HG02943 (cell line): Measurements from ENCODE around the gene GNG12.

Experiments used
- ATAC-seq: cut with Tn5 transposase; IDR thresholded peaks from one replicate; pipeline ENCODE4 v1.9.1; 2021; ENCODE audit warnings: mild to moderate bottlenecking, low read depth, moderate library complexity; ENCODE audit not compliant: unreplicated experiment

Gene GNG12

DNA sequence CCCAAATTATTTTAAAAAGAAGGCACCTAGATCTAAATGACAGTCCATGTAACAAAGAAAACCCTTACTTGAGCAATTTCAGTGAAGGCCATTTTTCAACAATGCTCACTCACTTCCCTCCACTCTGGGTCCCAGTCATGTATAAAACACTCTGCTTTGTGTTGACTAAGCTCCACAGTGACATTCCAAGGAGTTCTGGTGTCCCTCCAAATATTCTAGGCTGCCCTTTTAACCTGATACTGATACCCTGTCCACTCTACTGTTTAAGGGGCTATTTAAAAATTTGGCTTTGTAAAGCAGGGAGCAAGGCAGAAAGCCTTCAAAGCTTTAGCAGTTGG, 73.6 kb downstream of the GNG12 start:
- peak; percentile 25 for ATAC-seq

- ATAC-seq = no peak
Observed at GRCh38 chr1:67759066-67759465, 74.2 kb downstream of the GNG12 start.

DNA sequence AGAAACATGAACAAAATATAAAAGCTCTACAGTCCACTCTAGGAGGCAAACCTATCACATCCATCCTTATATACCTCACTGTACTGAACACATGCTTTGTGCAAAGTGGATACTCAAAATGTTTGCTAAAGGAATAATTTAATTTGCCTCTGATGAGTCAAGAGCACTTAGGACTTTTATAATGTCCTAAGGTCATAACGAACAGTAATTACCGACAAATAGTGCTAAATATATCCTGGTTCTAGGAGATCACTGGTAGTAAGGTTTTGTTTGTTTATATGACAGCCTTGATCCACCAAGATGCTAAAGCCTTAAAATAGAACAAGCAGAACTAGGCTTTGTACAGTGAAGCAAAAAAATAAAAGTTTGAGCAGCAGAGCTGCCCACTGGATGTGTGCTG, 77.6 kb downstream of the GNG12 start:
- no peak for ATAC-seq

GRCh38 chr1:67755160-67755559, 78.1 kb downstream of the GNG12 start:
- no peak for ATAC-seq

DNA sequence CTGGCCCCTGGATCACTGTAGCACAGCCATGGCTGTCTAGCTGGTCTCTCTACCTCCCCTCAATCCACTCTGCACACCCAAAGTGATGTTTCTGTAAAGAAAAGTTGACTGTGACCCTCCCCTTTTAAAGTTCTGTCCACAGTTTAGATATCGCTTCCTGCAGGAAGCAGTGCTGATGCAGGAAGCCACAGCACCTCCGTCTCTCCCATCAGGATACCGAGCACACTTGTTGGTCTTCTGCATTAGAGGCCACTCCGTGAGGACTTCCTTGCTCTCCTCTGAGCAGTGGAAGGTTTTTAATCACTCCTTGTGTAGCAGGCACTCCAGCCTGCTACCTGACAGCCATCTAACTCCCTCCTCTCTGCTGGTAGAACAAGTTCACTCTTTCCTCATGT, 78.7 kb downstream of the GNG12 start:
- no peak for ATAC-seq

GRCh38 chr1:67753776-67754525, 79.3 kb downstream of the GNG12 start:
- ATAC-seq = no peak

DNA sequence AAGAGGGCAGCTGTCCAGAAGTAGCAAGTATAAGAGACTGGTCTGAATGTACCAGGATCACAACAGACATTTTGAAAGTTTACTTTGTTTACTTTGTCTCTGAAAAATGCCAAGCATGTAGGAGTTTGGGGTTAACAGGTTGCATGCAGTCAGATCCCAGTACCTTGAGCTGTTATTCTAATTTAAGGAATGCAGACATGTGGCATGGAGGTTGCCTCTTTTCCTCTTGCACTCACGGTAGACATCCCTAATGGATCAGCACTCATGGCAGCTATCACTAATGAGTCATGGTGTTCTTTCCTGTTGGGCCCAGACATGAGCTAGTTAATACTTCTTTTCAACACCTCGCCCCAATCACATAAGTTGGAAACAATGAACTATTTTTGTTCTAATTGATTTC, 81.0 kb downstream of the GNG12 start:
- ATAC-seq = no peak

DNA sequence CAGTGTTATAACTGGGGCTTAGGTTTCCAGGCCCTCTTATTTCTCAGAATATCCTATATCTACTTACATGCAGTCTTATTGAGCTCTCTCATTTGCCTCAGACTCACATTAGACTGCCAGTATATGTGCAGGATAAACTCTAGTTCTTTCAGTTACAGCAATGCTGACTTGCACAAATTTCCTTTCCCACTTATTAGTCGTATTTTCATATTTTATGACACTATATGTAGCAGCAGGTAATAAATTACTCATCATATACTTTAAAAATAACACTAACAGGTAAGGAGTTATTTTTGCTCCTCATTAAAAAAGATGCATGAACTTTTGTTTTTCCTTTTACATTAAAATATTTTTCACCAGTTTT, 82.6 kb downstream of the GNG12 start:
- no peak for ATAC-seq

DNA sequence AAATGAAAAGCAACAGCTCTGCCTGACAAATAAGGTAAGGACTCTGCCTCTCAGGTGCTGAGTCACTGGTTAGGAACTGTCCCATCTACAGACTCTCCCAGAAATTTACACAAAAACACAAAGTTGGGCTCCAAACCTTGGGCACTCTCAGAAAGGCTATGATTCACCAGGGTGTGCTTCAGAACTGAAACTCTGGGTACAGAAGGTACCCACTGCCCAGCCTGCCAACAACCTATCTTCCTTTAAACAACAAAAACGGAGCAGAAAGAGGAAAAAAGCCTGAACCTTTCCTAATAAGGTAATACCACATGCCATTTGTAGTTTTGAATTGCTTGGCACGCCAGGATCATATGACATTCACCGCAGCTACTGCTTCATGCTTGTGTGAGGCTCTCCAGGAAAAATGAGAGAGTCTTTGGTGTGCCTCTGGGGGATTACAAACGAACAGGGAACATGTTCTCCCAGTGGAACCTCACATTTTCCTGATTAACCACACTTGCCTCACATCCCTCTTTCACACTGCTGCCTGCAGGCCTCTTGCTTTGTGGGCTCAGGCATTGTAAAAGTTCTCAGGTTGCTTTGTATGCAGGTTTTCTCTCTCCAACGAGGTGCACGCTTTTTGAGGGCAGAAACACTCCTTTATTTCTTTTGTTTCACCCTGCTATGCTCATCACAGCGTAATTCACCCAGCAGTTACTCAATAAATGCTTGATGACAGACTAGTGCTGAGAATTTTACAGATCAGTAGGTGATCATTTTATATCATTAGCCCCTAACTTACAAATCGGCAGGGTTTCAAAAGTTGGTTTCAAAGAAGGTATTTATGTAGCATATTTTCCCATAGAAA, 83.2 kb downstream of the GNG12 start:
- no peak for ATAC-seq

DNA sequence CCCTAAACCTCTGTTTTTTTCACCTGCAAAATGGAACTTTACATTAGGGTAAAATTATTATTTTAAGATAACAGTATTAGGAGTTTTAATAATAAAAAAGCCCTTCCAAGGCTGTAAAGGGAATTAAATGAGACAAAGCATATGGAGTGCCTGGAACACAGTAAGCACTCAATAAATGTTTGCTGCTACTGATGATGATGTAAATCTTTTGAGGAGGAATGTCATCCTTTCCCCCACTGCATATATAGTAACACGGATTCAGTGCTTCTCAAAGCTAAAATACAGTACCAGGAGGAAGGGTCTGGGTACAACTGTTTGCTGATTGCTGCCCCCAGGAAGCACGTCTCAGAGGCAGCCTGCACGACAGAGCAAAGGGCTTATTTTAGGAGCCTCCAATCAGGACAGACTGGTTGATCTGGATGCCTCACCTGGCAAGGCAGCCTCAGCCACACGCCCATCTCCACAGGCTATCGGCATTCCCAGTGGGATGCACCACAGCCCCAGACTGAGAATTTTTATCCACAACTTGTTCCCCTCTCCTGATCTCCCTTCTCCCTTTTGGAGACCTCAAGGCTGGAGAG, 83.9 kb downstream of the GNG12 start:
- no peak for ATAC-seq

- ATAC-seq = peak; percentile 93
Observed at GRCh38 chr1:67748630-67749029, 84.6 kb downstream of the GNG12 start.

GRCh38 chr1:67747671-67748546, 85.4 kb downstream of the GNG12 start:
- ATAC-seq = no peak

DNA sequence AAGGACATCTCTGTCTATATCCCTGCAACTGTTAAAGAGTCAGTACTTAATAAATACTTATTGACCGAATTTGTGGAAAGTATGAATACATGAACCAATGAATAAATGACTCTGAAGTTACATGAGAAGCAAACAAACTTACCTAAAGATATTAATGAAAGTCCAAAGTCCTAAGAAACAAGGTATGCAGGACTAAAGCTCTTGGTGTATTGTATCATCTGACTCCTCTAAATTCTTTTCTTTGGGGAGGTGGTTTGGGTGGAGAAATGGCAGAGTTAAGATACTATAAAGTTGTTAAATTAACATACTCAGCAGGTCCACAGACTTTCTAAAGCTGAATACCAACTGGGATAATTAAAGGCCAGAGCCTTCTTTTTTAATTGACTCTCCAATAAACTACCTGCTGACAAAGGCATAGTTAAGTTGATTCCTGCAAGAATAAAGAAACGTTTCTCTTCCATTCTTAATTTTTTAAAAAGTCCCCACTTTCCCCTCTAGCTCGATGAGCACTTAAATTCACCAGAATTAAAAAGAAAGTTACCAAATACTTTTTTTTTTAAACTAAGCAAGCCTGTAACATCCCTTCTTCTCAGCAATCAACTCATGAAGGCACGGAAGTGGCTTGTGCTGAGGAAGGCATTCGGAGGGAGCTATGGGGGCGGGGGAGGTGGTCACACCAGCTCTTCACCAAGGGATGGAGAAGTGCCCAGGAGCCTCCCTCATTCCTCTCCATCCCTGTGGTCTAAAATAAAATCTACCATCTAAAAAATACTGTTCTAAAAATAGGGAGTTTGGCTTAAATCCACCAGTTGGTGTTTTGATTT, 87.2 kb downstream of the GNG12 start:
- ATAC-seq = no peak

- no peak for ATAC-seq
Observed at GRCh38 chr1:67743072-67743725, 90.1 kb downstream of the GNG12 start.

GRCh38 chr1:67741736-67742135, 91.5 kb downstream of the GNG12 start:
- ATAC-seq = no peak

DNA sequence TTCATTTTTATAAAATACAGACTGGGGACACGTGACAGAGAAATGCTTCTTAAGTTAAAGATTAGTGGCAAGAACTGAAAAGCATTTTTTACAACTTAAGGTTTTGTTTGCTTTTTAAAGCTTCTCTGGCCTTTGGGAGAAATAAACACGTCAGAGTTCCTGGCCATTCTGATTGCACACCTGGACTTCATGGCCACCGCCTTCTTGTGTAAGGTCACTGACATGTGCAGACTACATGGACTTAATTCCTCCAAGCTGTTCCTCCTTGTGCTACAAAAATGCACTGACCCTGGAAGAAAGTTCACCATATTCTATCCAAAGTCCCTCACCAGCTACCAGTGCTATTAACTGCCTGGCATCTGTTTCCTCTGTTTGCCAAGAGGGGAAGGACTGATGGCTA, 92.1 kb downstream of the GNG12 start:
- no peak for ATAC-seq

DNA sequence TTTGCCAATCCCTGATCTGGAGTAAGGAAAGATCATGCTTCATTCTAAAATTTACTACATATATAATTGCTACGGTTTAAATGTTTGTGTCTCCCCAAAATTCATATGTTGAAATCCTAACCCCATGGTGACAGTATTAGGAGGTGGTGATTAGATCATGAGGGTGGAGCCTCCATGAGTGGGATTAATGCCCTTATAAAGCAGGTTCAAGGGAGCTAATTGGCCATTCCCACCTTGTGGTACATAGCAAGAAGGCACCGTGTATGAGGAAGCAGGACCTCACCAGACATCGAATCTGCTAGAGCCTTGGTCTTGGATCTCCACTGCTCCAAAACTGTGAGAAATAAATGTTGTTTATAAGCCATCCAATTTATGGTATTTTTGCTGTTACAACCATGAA, 92.7 kb downstream of the GNG12 start:
- no peak for ATAC-seq

DNA sequence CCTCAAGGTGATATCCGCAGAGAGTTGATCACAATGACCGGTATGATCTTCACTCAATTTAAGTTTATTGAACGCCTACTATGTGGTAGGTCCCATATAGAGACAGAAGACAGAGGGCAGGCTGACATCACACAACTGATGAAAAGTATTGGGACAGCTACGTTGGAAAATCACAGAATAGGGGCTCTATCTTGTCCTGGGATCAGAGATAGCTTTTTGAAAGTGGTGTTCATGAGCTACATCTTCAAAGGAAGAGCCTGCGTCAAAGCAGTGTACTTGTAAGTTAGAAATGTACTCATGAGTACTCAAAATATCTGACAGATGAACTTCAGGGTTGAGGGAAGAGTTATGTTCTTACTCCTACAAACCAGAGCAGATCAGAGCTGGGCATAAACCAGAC, 93.9 kb downstream of the GNG12 start:
- ATAC-seq = no peak

GRCh38 chr1:67738401-67738800, 94.9 kb downstream of the GNG12 start:
- no peak for ATAC-seq
